Uterus (tissue), 2 donors: Measurements from ENCODE around the gene ATP1A2.

ENCODE experiments used
- CTCF ChIP-seq, 4 experiments: fragments of 200-600 bp in 2 of 4; fragments of 450-650 bp in 2 of 4; sonication (generic) in 2 of 4; IDR thresholded peaks; one replicate each; pipeline ENCODE4 v1.5.1; 2016 to 2019; ENCODE audit warnings: antibody characterized with exemption in 4 of 4, mild to moderate bottlenecking in 2 of 4, moderate library complexity in 1 of 4
- POLR2A ChIP-seq, 2 donors: fragments of 450-650 bp; IDR thresholded peaks; one replicate each; pipeline ENCODE4 v1.6.1; 2016; ENCODE audit warnings: antibody characterized with exemption in 2 of 2, mild to moderate bottlenecking in 1 of 2, moderate library complexity in 1 of 2

DNA sequence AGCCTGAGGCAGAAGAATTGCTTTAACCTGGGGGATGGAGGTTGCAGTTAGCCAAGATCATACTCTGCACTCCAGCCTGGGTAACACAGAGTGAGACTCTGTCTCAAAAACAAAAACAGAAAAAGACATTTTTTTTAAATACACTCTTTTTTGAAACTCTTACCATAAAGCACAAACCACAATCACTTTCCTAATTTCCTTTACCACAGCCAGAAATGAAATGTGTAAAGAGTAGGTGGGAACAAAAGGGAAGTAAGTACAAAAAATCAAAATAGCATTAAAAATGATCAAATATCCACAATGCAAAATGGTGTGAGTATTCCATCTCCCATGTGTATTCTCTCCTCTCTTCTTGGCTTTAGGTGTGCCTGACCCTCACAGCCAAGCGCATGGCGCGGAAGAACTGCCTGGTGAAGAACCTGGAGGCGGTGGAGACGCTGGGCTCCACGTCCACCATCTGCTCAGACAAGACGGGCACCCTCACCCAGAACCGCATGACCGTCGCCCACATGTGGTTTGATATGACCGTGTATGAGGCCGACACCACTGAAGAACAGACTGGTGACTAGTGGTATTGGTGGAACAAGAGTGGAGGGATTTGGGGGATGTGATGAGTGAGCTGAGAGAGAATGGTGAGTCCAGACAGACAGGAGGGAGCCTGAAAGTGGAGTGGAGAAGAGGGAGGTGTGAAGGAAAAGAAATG lies 50.8 kb downstream of the ATP1A2 start:
- no peak for TF ChIP-seq CTCF (IDR thresholded peaks at IDR 0.05)
- no peak for TF ChIP-seq POLR2A (IDR thresholded peaks at IDR 0.05)
